ENCODE measurements around the gene BCAS4. TPM values are rescaled to one million over a fixed set of nuclear protein-coding genes. Genes with fewer than 3 reads are reported as not detected.

Gene BCAS4
- total RNA-seq, 1 donor from 2014 or later = 15.7 TPM

- no peak for TF ChIP-seq CTCF (conservative IDR thresholded peaks at IDR 0.05; ENCODE audit: low read depth, low read length)
- H3K4me3 ChIP-seq (ENCODE audit: low read depth, low read length) = no peak overlapping the region
- DNase-seq (ENCODE audit: low read depth) = no peak
These were observed 7.4 kb downstream of the BCAS4 start for GRCh38 chr20:50802289-50802688.

- no peak for DNase-seq (ENCODE audit: low read depth)
- TF ChIP-seq CTCF (conservative IDR thresholded peaks at IDR 0.05; ENCODE audit: low read depth, low read length) = no peak
- no peak overlapping the region for H3K4me3 ChIP-seq (ENCODE audit: low read depth, low read length)
These were observed 9.8 kb downstream of the BCAS4 start for GRCh38 chr20:50804437-50805348.

GRCh38 chr20:50805349-50805684 lies 10.5 kb downstream of the BCAS4 start:
- H3K4me3 ChIP-seq (ENCODE audit: low read depth, low read length) = no peak overlapping the region
- DNase-seq (ENCODE audit: low read depth) = no peak
- TF ChIP-seq CTCF (conservative IDR thresholded peaks at IDR 0.05; ENCODE audit: low read depth, low read length) = no peak

GRCh38 chr20:50806126-50806768 lies 11.4 kb downstream of the BCAS4 start:
- no peak overlapping the region for H3K4me3 ChIP-seq (ENCODE audit: low read depth, low read length)
- TF ChIP-seq CTCF (conservative IDR thresholded peaks at IDR 0.05; ENCODE audit: low read depth, low read length) = no peak
- DNase-seq (ENCODE audit: low read depth) = no peak

- no peak for TF ChIP-seq CTCF (conservative IDR thresholded peaks at IDR 0.05; ENCODE audit: low read depth, low read length)
- no peak overlapping the region for H3K4me3 ChIP-seq (ENCODE audit: low read depth, low read length)
- DNase-seq (ENCODE audit: low read depth) = no peak
These were observed 15.2 kb downstream of the BCAS4 start for GRCh38 chr20:50810063-50810462.

GRCh38 chr20:50810842-50811241 lies 16.0 kb downstream of the BCAS4 start:
- DNase-seq (ENCODE audit: low read depth) = no peak
- no peak for TF ChIP-seq CTCF (conservative IDR thresholded peaks at IDR 0.05; ENCODE audit: low read depth, low read length)
- no peak overlapping the region for H3K4me3 ChIP-seq (ENCODE audit: low read depth, low read length)

Data from epithelial cell of proximal tubule (primary cell).